ENCODE results near the gene ARHGEF38.

ARHGEF38 gene

DNA sequence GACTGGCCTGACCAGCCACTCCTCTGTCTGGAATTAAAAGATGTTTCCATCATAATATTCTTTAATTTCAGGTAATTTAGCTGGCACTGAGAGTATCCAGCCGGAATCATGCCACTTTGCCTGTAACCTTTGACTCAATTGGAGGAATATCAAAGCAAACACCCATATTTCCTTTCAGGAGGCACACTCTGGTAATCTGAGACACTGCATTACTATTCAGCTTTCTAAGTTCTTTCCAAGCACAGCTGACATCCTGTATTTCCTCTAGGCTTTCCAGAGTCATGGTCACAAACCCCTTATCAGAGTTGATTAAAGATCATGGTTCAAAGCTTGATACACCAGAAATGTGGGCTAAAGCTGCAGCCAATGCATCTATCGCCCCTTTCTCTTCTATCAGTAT is 126.8 kb downstream of the ARHGEF38 start:
- POLR2A ChIA-PET = no interaction called here
- no peak overlapping the region for H3K27ac ChIP-seq (ENCODE audit: extremely low read depth, low read depth, low read length)
- CTCF ChIA-PET = no interaction called here
- peaks cover 0 to 19% of the 10 kb centered on the region in 2 experiments; a peak in 2 of 3 replicates for H3K36me3 ChIP-seq (ENCODE audit: control insufficient read depth in 2 of 2, insufficient read depth in 1 of 2, low read length in 2 of 2)
- H3K4me3 ChIP-seq (ENCODE audit: low read depth, low read length) = no peak overlapping the region
- TF ChIP-seq ZNF311 (tag by site-specific recombination; IDR thresholded peaks at IDR 0.05; ENCODE audit: borderline replicate concordance) (no peak), ZNF518A (tag by site-specific recombination; conservative IDR thresholded peaks at IDR 0.05; ENCODE audit: low read depth) (no peak), ZNF473 (tag by site-specific recombination; IDR thresholded peaks at IDR 0.05) (no peak), BCL6B (tag by site-specific recombination; IDR thresholded peaks at IDR 0.05) (peak; percentile 52; the same call in 1 of the 2 replicates)
- H3K9me3 ChIP-seq (ENCODE audit: control insufficient read depth, insufficient read depth, low read depth, low read length) = no peaks in the 10 kb centered on the region
- no peaks in the 10 kb centered on the region for H3K4me1 ChIP-seq (ENCODE audit: control insufficient read depth, insufficient read depth, low read length)

DNA sequence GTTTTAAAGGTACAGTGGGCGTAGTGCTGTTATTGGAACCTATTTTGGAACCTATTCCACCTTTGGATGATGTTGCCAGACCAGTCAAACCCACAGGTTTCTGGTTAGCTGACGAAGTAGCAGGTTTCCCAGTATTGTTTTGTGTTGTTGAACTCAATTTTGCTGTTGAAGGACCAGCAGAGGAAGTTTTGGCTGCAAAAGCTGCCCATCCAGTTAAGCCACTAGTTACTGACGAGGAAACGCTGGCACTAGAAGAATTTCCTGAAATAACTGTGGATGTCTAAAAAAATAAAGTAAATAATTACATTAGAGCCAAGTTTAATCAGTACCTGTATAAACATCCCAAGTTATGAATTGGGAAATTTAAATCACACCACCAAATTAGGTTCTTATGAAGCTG is 130.6 kb downstream of the ARHGEF38 start:
- ChIA-PET CTCF (interaction anchor here (0.7 kb wide), 2 partner anchors 21 to 32 kb away, joined by 3 read pairs; no protein-coding TSS in a partner anchor), POLR2A (no interaction called here)
- no peak overlapping the region for H3K27ac ChIP-seq (ENCODE audit: extremely low read depth, low read depth, low read length)
- TF ChIP-seq KLF16 (tag by site-specific recombination; IDR thresholded peaks at IDR 0.05) (no peak), YY2 (tag by site-specific recombination; IDR thresholded peaks at IDR 0.05) (no peak), ZNF623 (tag by site-specific recombination; IDR thresholded peaks at IDR 0.05) (no peak), KLF9 (tag by site-specific recombination; IDR thresholded peaks at IDR 0.05; ENCODE audit: low read depth) (no peak), ZSCAN18 (tag by site-specific recombination; IDR thresholded peaks at IDR 0.05) (no peak), KLF10 (tag by site-specific recombination; IDR thresholded peaks at IDR 0.05) (no peak), ZNF324 (tag by site-specific recombination; IDR thresholded peaks at IDR 0.05) (no peak), FEZF1 (tag by site-specific recombination; IDR thresholded peaks at IDR 0.05) (no peak), ZNF544 (tag by site-specific recombination; IDR thresholded peaks at IDR 0.05) (no peak), ZNF792 (tag by site-specific recombination; IDR thresholded peaks at IDR 0.05) (no peak), ZNF768 (tag by site-specific recombination; IDR thresholded peaks at IDR 0.05) (no peak), ZNF391 (tag by site-specific recombination; IDR thresholded peaks at IDR 0.05; ENCODE audit: borderline replicate concordance, low read depth) (no peak)
- TF ChIP-seq, protein P1, sequence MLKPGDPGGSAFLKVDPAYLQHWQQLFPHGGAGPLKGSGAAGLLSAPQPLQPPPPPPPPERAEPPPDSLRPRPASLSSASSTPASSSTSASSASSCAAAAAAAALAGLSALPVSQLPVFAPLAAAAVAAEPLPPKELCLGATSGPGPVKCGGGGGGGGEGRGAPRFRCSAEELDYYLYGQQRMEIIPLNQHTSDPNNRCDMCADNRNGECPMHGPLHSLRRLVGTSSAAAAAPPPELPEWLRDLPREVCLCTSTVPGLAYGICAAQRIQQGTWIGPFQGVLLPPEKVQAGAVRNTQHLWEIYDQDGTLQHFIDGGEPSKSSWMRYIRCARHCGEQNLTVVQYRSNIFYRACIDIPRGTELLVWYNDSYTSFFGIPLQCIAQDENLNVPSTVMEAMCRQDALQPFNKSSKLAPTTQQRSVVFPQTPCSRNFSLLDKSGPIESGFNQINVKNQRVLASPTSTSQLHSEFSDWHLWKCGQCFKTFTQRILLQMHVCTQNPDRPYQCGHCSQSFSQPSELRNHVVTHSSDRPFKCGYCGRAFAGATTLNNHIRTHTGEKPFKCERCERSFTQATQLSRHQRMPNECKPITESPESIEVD (tag by site-specific recombination; IDR thresholded peaks at IDR 0.05) = no peak
- TF ChIP-seq, protein P2, sequence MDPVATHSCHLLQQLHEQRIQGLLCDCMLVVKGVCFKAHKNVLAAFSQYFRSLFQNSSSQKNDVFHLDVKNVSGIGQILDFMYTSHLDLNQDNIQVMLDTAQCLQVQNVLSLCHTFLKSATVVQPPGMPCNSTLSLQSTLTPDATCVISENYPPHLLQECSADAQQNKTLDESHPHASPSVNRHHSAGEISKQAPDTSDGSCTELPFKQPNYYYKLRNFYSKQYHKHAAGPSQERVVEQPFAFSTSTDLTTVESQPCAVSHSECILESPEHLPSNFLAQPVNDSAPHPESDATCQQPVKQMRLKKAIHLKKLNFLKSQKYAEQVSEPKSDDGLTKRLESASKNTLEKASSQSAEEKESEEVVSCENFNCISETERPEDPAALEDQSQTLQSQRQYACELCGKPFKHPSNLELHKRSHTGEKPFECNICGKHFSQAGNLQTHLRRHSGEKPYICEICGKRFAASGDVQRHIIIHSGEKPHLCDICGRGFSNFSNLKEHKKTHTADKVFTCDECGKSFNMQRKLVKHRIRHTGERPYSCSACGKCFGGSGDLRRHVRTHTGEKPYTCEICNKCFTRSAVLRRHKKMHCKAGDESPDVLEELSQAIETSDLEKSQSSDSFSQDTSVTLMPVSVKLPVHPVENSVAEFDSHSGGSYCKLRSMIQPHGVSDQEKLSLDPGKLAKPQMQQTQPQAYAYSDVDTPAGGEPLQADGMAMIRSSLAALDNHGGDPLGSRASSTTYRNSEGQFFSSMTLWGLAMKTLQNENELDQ (tag by site-specific recombination; IDR thresholded peaks at IDR 0.05; ENCODE audit: low read depth) = no peak
- H3K4me1 ChIP-seq (ENCODE audit: control insufficient read depth, insufficient read depth, low read length) = no peaks in the 10 kb centered on the region
- H3K4me3 ChIP-seq (ENCODE audit: low read depth, low read length) = no peak overlapping the region
- peaks cover 19 to 44% of the 10 kb centered on the region in 2 experiments for H3K36me3 ChIP-seq (ENCODE audit: control insufficient read depth in 2 of 2, insufficient read depth in 1 of 2, low read length in 2 of 2)
- no peaks in the 10 kb centered on the region for H3K9me3 ChIP-seq (ENCODE audit: control insufficient read depth, insufficient read depth, low read depth, low read length)

Measured in HEK293 (cell line).